ENCODE measurements around the gene SLC47A2.

SLC47A2 gene

DNA sequence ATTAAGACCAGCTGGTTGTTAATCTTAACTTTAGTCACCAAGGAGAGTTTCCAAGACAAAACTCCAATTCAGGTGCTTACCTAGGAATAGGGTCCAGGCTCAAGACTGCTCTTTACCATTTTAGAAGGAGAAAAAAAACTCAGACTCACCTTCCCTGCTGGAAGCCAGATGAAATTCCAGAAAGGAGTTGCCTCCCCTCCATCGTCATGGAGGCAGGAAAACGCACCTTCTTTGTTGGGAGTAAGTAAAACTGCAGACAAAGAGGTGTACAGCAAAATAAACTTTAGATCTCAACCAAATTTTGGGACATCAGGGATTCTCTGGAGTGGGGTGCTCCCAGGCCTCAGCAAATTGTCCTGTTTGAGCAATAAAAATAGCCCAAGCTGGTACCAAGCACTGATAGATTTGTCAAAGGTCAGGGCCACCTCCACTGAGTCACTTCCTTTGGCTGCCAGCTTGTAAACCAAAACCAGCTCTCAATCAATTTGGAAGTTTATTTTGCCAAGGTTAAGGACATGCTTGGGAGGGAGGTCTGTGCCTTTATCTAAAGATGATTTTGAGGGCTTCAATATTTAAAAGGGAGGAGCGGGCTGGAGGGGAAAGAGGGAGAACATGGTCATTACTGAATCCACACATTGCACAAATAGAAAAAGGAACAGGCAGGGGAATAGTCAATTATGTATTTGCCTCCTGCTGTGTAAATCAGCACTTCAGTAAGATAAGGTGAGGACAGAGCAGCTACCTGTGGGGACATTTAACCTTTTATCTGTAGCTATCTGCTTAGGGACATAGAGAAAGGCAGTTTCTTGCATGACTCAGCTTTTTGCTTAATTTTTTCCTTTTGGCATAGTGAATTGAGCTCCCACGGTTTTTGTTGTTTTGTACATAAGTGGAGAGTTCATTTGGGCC lies 69.3 kb downstream of the SLC47A2 start:
- no peak for DNase-seq (ENCODE audit: low read depth in 2 of 2, low spot score in 1 of 2)

GRCh38 chr17:19645734-19646201 lies 70.6 kb downstream of the SLC47A2 start:
- DNase-seq (ENCODE audit: low read depth in 2 of 2, low spot score in 1 of 2): peak in 1 of 2 donors; percentile 23

DNA sequence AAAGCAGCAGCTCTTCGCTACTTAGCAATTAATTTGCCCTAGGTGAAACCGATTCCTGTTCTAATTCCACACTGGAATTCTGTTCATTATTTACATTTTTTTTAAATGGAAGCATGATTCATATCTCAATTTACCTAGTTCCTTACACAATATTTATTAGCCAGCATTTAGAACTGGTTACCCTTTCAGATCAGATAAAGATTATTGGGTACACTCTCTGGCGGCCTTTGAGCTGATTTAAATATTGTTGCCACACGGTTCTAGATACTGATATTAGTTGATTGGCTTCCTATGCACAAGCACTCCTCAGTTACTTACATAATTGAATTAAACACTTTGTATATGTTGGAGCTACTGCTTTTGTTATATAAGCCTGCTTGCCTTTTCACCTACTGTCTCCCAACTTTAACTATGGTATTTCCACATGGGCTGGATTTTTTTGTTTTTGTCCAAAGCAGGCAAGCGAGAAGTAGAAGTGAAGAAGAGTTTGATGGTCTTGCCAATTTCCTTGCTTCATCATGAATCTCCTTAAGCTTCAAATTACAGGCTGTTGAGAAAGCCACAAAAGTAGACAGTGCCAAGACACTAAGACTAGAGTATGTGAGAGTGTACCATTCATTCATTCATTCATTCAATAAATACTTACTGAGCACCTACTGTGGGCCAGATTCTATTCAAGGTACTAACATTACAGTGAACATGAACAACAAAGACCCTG lies 71.7 kb downstream of the SLC47A2 start:
- DNase-seq (ENCODE audit: low read depth in 2 of 2, low spot score in 1 of 2): no peak

- no peak for DNase-seq (ENCODE audit: low read depth in 2 of 2, low spot score in 1 of 2)
Measured at GRCh38 chr17:19642373-19642893, 74.0 kb downstream of the SLC47A2 start.

- DNase-seq (ENCODE audit: low read depth in 2 of 2, low spot score in 1 of 2): no peak
Measured at GRCh38 chr17:19641687-19642372, 74.6 kb downstream of the SLC47A2 start.

- DNase-seq (ENCODE audit: low read depth in 2 of 2, low spot score in 1 of 2): no peak
Measured at GRCh38 chr17:19631905-19632304, 84.5 kb downstream of the SLC47A2 start.

DNA sequence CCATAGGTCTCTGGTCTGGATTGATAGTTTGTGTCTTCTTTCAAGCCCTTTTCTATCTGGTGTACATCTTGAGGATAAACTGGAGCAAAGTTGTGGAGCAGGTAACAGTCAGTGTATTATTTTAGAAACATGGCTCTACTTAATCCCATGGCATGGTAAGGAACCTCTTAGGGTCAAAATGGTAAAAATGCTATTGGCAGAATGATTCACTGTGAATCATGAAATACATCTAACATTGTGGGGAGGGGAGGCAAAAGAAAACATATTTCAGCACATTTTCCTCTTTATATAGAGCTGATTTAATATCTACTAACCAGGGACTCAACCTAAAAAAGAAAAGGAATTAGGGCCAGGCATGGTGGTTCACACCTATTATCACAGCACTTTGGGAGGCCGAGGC lies 85.7 kb downstream of the SLC47A2 start:
- no peak for DNase-seq (ENCODE audit: low read depth in 2 of 2, low spot score in 1 of 2)

GRCh38 chr17:19630035-19630434 lies 86.3 kb downstream of the SLC47A2 start:
- no peak for DNase-seq (ENCODE audit: low read depth in 2 of 2, low spot score in 1 of 2)

DNA sequence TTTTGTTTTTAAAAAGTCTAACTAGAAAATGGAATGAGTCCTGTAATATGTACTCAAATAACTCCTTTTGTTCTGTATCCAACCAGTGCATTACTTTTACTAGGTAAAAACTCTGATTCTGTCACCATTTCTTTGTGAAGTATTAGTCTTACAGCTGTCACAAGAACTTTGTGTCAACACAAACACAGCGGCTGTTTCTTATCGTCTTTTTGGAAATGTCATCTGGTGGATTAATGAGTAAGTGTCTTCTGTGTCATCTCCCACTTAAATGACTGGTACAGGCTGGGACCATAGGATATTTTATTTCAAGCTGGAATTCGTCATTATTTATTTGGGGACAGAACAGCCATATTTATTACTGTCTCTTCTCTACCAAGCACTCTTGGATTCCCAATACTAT lies 86.9 kb downstream of the SLC47A2 start:
- no peak for DNase-seq (ENCODE audit: low read depth in 2 of 2, low spot score in 1 of 2)
